NCI-H1417 treated with DMSO at 0.1 percent for 48 hours (cell line): Measurements from ENCODE around the gene NT5C1A.

Experiments
- DNase-seq: peaks from one replicate; lab custom pipeline; 2025; lab: John Stamatoyannopoulos, UW

The NT5C1A gene

GRCh38 chr1:39635871-39636210 is 36.1 kb downstream of the NT5C1A start:
- no peak for DNase-seq

GRCh38 chr1:39635205-39635870 is 36.6 kb downstream of the NT5C1A start:
- DNase-seq = no peak

GRCh38 chr1:39633422-39633821 is 38.5 kb downstream of the NT5C1A start:
- DNase-seq = no peak

- no peak for DNase-seq
Observed at GRCh38 chr1:39632682-39633417, 39.1 kb downstream of the NT5C1A start.

GRCh38 chr1:39632323-39632681 is 39.6 kb downstream of the NT5C1A start:
- DNase-seq = no peak

- DNase-seq = no peak
Observed at GRCh38 chr1:39631361-39632322, 40.3 kb downstream of the NT5C1A start.

- DNase-seq = no peak
Observed at GRCh38 chr1:39628807-39629350, 43.0 kb downstream of the NT5C1A start.

- no peak for DNase-seq
Observed at GRCh38 chr1:39626646-39627045, 45.3 kb downstream of the NT5C1A start.

- DNase-seq = no peak
Observed at GRCh38 chr1:39625462-39626273, 46.2 kb downstream of the NT5C1A start.

- no peak for DNase-seq
Observed at GRCh38 chr1:39625009-39625408, 46.9 kb downstream of the NT5C1A start.

- DNase-seq = no peak
Observed at GRCh38 chr1:39623053-39623452, 48.9 kb downstream of the NT5C1A start.

- no peak for DNase-seq
Observed at GRCh38 chr1:39622427-39622826, 49.5 kb downstream of the NT5C1A start.

- DNase-seq = no peak
Observed at GRCh38 chr1:39620659-39621165, 51.2 kb downstream of the NT5C1A start.

- no peak for DNase-seq
Observed at GRCh38 chr1:39617488-39618049, 54.3 kb downstream of the NT5C1A start.

- DNase-seq = no peak
Observed at GRCh38 chr1:39615086-39615673, 56.7 kb downstream of the NT5C1A start.

- no peak for DNase-seq
Observed at GRCh38 chr1:39614488-39614887, 57.4 kb downstream of the NT5C1A start.

GRCh38 chr1:39613250-39613649 is 58.7 kb downstream of the NT5C1A start:
- DNase-seq = no peak

GRCh38 chr1:39609618-39610331 is 62.1 kb downstream of the NT5C1A start:
- DNase-seq = no peak
